K562 (cell line): Measurements from ENCODE around the gene PRDX2. TPM values are rescaled to one million over a fixed set of nuclear protein-coding genes. Genes with fewer than 3 reads are reported as not detected.

ENCODE experiments used
- EP300 ChIP-seq: IDR thresholded peaks from 2 replicates; pipeline ENCODE4 v1.6.1; 2012; ENCODE audit warnings: low read length, improper control_type of control experiment
- FOXP1 ChIP-seq: sonication (generic); formaldehyde crosslinking; IDR thresholded peaks from 2 replicates; pipeline ENCODE4 v1.8.0; 2022; ENCODE audit warnings: mild to moderate bottlenecking, missing genetic modification reagents
- HNRNPLL ChIP-seq: fragments of 200-400 bp; formaldehyde crosslinking; IDR thresholded peaks from 2 replicates; pipeline ENCODE4 v1.6.1; 2017; ENCODE audit warnings: low read length, low read depth, mild to moderate bottlenecking; ENCODE audit not compliant: poor library complexity, severe bottlenecking
- JUNB ChIP-seq: fragments of 450-650 bp; formaldehyde crosslinking; conservative IDR thresholded peaks from 2 replicates; pipeline ENCODE4 v1.4.0; 2020; ENCODE audit warnings: mild to moderate bottlenecking
- MYBL2 ChIP-seq, 2 experiments: fragments of 450-650 bp in 1 of 2; sonication (generic) in 1 of 2; formaldehyde crosslinking in 1 of 2; IDR thresholded peaks; 2 replicates each; pipeline versions ENCODE4 v1.6.1 to v1.8.1; 2017 to 2022; ENCODE audit warnings: borderline replicate concordance in 1 of 2, inconsistent platforms in 1 of 2, low read depth in 1 of 2, mild to moderate bottlenecking in 1 of 2, missing genetic modification reagents in 1 of 2, moderate library complexity in 1 of 2
- PHB ChIP-seq: fragments of 250-450 bp; sonication (Bioruptor Pico); IDR thresholded peaks from 2 replicates; pipeline ENCODE4 v1.5.0; 2021
- PHF20 ChIP-seq: fragments of 450-650 bp; IDR thresholded peaks from 2 replicates; pipeline ENCODE4 v1.6.1; 2018; ENCODE audit not compliant: partially characterized antibody
- RBFOX2 ChIP-seq: fragments of 200-400 bp; formaldehyde crosslinking; IDR thresholded peaks from 2 replicates; pipeline ENCODE4 v1.6.1; 2017; ENCODE audit warnings: low read depth, mild to moderate bottlenecking, low read length, moderate library complexity
- SMC3 ChIP-seq: conservative IDR thresholded peaks from 2 replicates; pipeline ENCODE4 v1.6.1; 2011; ENCODE audit warnings: low read depth, low read length, improper control_type of control experiment; ENCODE audit not compliant: insufficient read depth
- SOX6 ChIP-seq: fragments of 450-650 bp; IDR thresholded peaks from 2 replicates; pipeline ENCODE4 v1.6.1; 2014; ENCODE audit warnings: mild to moderate bottlenecking
- TCF3 ChIP-seq: sonication (generic); formaldehyde crosslinking; IDR thresholded peaks from 2 replicates; pipeline ENCODE4 v1.4.0; 2020; ENCODE audit warnings: mild to moderate bottlenecking, missing genetic modification reagents
- TCF7 ChIP-seq: sonication (generic); IDR thresholded peaks from 2 replicates; pipeline ENCODE4 v1.6.1; 2016; ENCODE audit warnings: antibody characterized with exemption, borderline replicate concordance
- TEAD4 ChIP-seq, 2 experiments: sonication (generic) in 1 of 2; formaldehyde crosslinking in 1 of 2; IDR thresholded peaks; 2 replicates each; pipeline versions ENCODE4 v1.6.1 to v1.8.0; 2012 to 2022; ENCODE audit warnings: borderline replicate concordance in 1 of 2, inconsistent platforms in 1 of 2, low read length in 1 of 2, mild to moderate bottlenecking in 1 of 2, missing genetic modification reagents in 1 of 2
- ZNF212 ChIP-seq: fragments of 450-650 bp; formaldehyde crosslinking; IDR thresholded peaks from 2 replicates; pipeline ENCODE4 v1.4.0; 2020; ENCODE audit warnings: mild to moderate bottlenecking
- polyA plus RNA-seq, 8 experiments: library from polyadenylated mRNA; depleted of rRNA in 4 of 8; stranded (reverse) in 5 of 8; unstranded in 3 of 8; fragments of >200 nt; fragmentation: Nextera tagmentation in 2 of 8; fragmentation: Illumina TruSeq in 1 of 8; extraction: Ambion mirVana in 2 of 8; extraction: Trizol in 1 of 8; gene quantifications; 2 replicates each; pipeline versions ENCODE4 v1.2.1 to v1.2.3, GENCODE V29; 2011 to 2014; ENCODE audit warnings: inconsistent platforms in 1 of 8, missing spikeins in 1 of 8
- total RNA-seq, 7 experiments: library from RNA; depleted of rRNA in 6 of 7; stranded (reverse); fragments of >200 nt in 6 of 7; fragmentation: Illumina TruSeq in 2 of 7; extraction: Trizol in 2 of 7; gene quantifications; 2 replicates each; pipeline versions ENCODE4 v1.2.1 to v1.2.3, GENCODE V29; 2011 to 2021; ENCODE audit warnings: low replicate concordance in 1 of 7
- TF ChIP-seq, protein P1 (sequence below): IDR thresholded peaks from 2 replicates; pipeline ENCODE4 v1.6.1; 2011; ENCODE audit not compliant: insufficient read length; ENCODE audit errors: extremely low read depth
- TF ChIP-seq, protein P2 (sequence below): sonication (generic); formaldehyde crosslinking; IDR thresholded peaks from 2 replicates; pipeline ENCODE4 v1.8.0; 2022; ENCODE audit warnings: mild to moderate bottlenecking, missing genetic modification reagents
- TF ChIP-seq, protein P3 (sequence below): fragments of 250-450 bp; sonication (Bioruptor Pico); IDR thresholded peaks from 2 replicates; pipeline ENCODE4 v1.4.0; 2020; ENCODE audit warnings: mild to moderate bottlenecking, moderate library complexity, borderline replicate concordance
- TF ChIP-seq, protein P4 (sequence below): fragments of 200-800 bp; sonication (Bioruptor generic); IDR thresholded peaks from 2 replicates; pipeline ENCODE4 v1.6.1; 2017; ENCODE audit warnings: missing genetic modification characterization, missing compliant biosample characterization

PRDX2 gene
- total and polyA plus RNA-seq, 9 of the 15 experiments (the other 6 are each of a cell fraction or from before 2014, with no cell fraction given): 206 to 1,183 (median 415) TPM

DNA sequence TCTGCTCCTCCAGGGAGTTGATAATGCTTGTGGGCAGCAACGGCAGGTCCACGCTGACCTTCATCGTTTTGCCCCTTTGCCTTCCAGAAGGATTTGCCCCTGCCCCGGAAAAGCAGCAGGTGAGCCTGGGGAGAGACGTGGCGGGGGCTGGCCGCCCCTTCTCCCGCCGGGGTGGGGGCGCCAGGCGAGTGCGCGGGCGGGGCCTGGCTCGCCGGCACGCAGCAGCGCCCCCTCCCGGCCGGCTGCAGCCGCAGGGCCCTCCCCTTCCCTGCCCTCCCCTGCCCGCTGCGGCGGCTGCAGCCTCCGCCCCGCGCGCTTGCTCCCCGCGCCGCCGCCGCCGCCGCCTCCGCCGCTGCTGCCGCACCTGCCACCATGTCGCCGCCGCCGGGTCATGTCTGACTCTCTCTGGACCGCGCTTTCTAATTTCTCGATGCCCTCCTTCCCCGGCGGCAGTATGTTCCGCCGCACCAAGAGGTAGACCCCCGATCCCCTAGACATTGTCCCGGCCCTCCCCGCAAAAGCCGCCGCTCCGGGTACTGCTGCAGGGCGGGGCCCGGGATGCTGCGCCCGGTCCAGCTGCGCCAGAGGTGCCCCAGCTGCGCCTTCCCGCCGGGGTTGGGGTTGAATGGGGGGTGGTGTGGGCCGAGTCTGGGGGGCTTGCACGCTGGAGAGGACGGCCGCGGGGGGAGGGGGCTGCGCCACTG is 36.7 kb upstream of the PRDX2 start, which contains the start of gene MAST1 (continued):
- TF ChIP-seq PHB (CRISPR knock-in tag) (no peak), SMC3 (no peak), ZNF212 (no peak), JUNB (no peak), PHF20 (no peak), FOXP1 (CRISPR knock-in tag) (peak; percentile 50; the same call in 1 of the 2 replicates), MYBL2 (IDR thresholded peaks at IDR 0.05; ENCODE audit: low read depth) (no peak), MYBL2 (CRISPR knock-in tag; IDR thresholded peaks at IDR 0.05; ENCODE audit: borderline replicate concordance) (no peak), TCF3 (CRISPR knock-in tag) (no peak), HNRNPLL (peak; percentile 29), EP300 (no peak), TEAD4 (IDR thresholded peaks at IDR 0.05; ENCODE audit: low read length) (no peak), TEAD4 (CRISPR knock-in tag; IDR thresholded peaks at IDR 0.05; ENCODE audit: borderline replicate concordance) (no peak), SOX6 (no peak), RBFOX2 (peak; percentile 68), TCF7 (no peak)
- TF ChIP-seq, protein P1, sequence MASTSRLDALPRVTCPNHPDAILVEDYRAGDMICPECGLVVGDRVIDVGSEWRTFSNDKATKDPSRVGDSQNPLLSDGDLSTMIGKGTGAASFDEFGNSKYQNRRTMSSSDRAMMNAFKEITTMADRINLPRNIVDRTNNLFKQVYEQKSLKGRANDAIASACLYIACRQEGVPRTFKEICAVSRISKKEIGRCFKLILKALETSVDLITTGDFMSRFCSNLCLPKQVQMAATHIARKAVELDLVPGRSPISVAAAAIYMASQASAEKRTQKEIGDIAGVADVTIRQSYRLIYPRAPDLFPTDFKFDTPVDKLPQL: no peak
- TF ChIP-seq, protein P2, sequence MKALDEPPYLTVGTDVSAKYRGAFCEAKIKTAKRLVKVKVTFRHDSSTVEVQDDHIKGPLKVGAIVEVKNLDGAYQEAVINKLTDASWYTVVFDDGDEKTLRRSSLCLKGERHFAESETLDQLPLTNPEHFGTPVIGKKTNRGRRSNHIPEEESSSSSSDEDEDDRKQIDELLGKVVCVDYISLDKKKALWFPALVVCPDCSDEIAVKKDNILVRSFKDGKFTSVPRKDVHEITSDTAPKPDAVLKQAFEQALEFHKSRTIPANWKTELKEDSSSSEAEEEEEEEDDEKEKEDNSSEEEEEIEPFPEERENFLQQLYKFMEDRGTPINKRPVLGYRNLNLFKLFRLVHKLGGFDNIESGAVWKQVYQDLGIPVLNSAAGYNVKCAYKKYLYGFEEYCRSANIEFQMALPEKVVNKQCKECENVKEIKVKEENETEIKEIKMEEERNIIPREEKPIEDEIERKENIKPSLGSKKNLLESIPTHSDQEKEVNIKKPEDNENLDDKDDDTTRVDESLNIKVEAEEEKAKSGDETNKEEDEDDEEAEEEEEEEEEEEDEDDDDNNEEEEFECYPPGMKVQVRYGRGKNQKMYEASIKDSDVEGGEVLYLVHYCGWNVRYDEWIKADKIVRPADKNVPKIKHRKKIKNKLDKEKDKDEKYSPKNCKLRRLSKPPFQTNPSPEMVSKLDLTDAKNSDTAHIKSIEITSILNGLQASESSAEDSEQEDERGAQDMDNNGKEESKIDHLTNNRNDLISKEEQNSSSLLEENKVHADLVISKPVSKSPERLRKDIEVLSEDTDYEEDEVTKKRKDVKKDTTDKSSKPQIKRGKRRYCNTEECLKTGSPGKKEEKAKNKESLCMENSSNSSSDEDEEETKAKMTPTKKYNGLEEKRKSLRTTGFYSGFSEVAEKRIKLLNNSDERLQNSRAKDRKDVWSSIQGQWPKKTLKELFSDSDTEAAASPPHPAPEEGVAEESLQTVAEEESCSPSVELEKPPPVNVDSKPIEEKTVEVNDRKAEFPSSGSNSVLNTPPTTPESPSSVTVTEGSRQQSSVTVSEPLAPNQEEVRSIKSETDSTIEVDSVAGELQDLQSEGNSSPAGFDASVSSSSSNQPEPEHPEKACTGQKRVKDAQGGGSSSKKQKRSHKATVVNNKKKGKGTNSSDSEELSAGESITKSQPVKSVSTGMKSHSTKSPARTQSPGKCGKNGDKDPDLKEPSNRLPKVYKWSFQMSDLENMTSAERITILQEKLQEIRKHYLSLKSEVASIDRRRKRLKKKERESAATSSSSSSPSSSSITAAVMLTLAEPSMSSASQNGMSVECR (CRISPR knock-in tag): 0 out of 2 replicates have a peak, but pooled peaks have one; percentile 51
- TF ChIP-seq, protein P3, sequence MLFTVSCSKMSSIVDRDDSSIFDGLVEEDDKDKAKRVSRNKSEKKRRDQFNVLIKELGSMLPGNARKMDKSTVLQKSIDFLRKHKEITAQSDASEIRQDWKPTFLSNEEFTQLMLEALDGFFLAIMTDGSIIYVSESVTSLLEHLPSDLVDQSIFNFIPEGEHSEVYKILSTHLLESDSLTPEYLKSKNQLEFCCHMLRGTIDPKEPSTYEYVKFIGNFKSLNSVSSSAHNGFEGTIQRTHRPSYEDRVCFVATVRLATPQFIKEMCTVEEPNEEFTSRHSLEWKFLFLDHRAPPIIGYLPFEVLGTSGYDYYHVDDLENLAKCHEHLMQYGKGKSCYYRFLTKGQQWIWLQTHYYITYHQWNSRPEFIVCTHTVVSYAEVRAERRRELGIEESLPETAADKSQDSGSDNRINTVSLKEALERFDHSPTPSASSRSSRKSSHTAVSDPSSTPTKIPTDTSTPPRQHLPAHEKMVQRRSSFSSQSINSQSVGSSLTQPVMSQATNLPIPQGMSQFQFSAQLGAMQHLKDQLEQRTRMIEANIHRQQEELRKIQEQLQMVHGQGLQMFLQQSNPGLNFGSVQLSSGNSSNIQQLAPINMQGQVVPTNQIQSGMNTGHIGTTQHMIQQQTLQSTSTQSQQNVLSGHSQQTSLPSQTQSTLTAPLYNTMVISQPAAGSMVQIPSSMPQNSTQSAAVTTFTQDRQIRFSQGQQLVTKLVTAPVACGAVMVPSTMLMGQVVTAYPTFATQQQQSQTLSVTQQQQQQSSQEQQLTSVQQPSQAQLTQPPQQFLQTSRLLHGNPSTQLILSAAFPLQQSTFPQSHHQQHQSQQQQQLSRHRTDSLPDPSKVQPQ (CRISPR knock-in tag): no peak
- TF ChIP-seq, protein P4, sequence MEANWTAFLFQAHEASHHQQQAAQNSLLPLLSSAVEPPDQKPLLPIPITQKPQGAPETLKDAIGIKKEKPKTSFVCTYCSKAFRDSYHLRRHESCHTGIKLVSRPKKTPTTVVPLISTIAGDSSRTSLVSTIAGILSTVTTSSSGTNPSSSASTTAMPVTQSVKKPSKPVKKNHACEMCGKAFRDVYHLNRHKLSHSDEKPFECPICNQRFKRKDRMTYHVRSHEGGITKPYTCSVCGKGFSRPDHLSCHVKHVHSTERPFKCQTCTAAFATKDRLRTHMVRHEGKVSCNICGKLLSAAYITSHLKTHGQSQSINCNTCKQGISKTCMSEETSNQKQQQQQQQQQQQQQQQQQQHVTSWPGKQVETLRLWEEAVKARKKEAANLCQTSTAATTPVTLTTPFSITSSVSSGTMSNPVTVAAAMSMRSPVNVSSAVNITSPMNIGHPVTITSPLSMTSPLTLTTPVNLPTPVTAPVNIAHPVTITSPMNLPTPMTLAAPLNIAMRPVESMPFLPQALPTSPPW: peak; percentile 90
